ENCODE measurements around the gene FUS. TPM values are rescaled to one million over a fixed set of nuclear protein-coding genes. Genes with fewer than 3 reads are reported as not detected.
A peak's percentile ranks its signal among the peaks of the same experiment; 100 is the strongest.
"Not testable (repeated sequence)": the region's sequence is repeated elsewhere in the genome, so short reads cannot be mapped to it uniquely, and the experiment has no call there.

The FUS gene
- total RNA-seq, 1 donor from 2014 or later, result 739 TPM

- TF ChIP-seq, protein P1, sequence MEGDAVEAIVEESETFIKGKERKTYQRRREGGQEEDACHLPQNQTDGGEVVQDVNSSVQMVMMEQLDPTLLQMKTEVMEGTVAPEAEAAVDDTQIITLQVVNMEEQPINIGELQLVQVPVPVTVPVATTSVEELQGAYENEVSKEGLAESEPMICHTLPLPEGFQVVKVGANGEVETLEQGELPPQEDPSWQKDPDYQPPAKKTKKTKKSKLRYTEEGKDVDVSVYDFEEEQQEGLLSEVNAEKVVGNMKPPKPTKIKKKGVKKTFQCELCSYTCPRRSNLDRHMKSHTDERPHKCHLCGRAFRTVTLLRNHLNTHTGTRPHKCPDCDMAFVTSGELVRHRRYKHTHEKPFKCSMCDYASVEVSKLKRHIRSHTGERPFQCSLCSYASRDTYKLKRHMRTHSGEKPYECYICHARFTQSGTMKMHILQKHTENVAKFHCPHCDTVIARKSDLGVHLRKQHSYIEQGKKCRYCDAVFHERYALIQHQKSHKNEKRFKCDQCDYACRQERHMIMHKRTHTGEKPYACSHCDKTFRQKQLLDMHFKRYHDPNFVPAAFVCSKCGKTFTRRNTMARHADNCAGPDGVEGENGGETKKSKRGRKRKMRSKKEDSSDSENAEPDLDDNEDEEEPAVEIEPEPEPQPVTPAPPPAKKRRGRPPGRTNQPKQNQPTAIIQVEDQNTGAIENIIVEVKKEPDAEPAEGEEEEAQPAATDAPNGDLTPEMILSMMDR (IDR thresholded peaks at IDR 0.05; ENCODE audit: unreplicated experiment), result no peak
- Mint-ChIP-seq H3K9me3 (ENCODE audit: low read depth) (no peaks in the 10 kb centered on the region), H3K4me3 (ENCODE audit: low read depth) (peak overlapping the region; percentile 69), H3K27me3 (peaks cover 18% of the 10 kb centered on the region), H3K27ac (peak overlapping the region; percentile 91), H3K36me3 (ENCODE audit: insufficient read depth) (no peaks in the 10 kb centered on the region), H3K4me1 (ENCODE audit: low read depth) (peaks cover 17% of the 10 kb centered on the region)
- no peak for DNase-seq (ENCODE audit: low spot score, unreplicated experiment)
These were observed 38.3 kb upstream of the FUS start for GRCh38 chr16:31141489-31142108.

GRCh38 chr16:31142109-31143010 is 37.6 kb upstream of the FUS start:
- Mint-ChIP-seq H3K27ac (peak overlapping the region; percentile 91), H3K36me3 (ENCODE audit: insufficient read depth) (no peaks in the 10 kb centered on the region), H3K4me3 (ENCODE audit: low read depth) (peak overlapping the region; percentile 69), H3K9me3 (ENCODE audit: low read depth) (no peaks in the 10 kb centered on the region), H3K27me3 (peaks cover 26% of the 10 kb centered on the region), H3K4me1 (ENCODE audit: low read depth) (peaks cover 17% of the 10 kb centered on the region)
- DNase-seq (ENCODE audit: low spot score, unreplicated experiment), result peak; percentile 98
- TF ChIP-seq, protein P1 (IDR thresholded peaks at IDR 0.05; ENCODE audit: unreplicated experiment), result peak; percentile 97

- no peak overlapping the region for H3K4me3 Mint-ChIP-seq (ENCODE audit: low read depth)
- TF ChIP-seq, protein P1 (IDR thresholded peaks at IDR 0.05; ENCODE audit: unreplicated experiment), result no peak
- H3K27me3 Mint-ChIP-seq, result peaks cover 33% of the 10 kb centered on the region
- no peak overlapping the region for H3K27ac Mint-ChIP-seq
- H3K9me3 Mint-ChIP-seq (ENCODE audit: low read depth), result no peaks in the 10 kb centered on the region
- no peaks in the 10 kb centered on the region for H3K36me3 Mint-ChIP-seq (ENCODE audit: insufficient read depth)
- DNase-seq (ENCODE audit: low spot score, unreplicated experiment), result no peak
- H3K4me1 Mint-ChIP-seq (ENCODE audit: low read depth), result peaks cover 17% of the 10 kb centered on the region
These were observed 36.8 kb upstream of the FUS start for GRCh38 chr16:31143011-31143693.

DNA sequence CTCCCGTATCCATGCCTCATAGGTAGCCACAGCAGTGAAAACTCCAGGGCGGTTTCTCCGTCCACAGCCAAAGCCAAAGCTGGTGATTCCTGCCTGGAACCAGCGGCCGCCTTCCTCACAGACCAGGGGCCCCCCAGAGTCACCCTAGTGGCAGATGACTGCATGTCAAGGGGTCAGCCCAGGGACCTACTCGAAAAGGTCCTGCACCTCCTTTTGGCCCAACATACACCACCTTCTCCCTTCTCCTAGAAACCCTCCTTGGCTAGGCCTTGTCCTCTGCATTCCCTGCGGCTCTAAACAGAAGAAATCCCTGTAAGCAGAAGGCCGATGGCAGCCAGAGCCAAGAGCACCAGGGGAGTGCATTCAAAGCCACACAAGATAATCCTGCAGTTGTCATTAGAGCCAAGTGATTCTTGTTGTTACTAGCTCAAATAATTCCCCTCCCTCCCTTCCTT is 36.2 kb upstream of the FUS start:
- Mint-ChIP-seq H3K27me3 (peaks cover 36% of the 10 kb centered on the region), H3K9me3 (ENCODE audit: low read depth) (no peaks in the 10 kb centered on the region), H3K36me3 (ENCODE audit: insufficient read depth) (no peaks in the 10 kb centered on the region), H3K27ac (no peak overlapping the region), H3K4me1 (ENCODE audit: low read depth) (peaks cover 11% of the 10 kb centered on the region), H3K4me3 (ENCODE audit: low read depth) (no peak overlapping the region)
- TF ChIP-seq, protein P1 (IDR thresholded peaks at IDR 0.05; ENCODE audit: unreplicated experiment), result no peak
- no peak for DNase-seq (ENCODE audit: low spot score, unreplicated experiment)

DNA sequence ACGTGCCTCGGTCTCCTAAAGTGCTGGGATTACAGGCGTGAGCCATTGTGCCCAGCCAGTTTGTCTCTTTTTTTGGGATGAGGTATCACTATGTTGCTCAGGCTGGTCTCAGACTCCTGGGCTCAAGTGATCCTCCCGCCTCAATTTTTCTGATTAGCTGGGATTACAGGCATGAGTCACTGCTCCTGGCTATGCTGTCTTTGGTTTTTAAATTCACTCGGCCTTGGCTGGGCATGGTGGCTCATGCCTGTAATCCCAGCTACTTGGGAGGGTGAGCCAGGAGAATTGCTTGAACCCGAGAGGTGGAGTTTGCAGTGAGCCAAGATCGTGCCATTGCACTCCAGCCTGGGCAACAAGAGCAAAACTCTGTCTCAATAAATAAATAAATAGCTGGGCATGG is 35.5 kb upstream of the FUS start:
- peaks cover 40% of the 10 kb centered on the region for H3K27me3 Mint-ChIP-seq

More for the DNA sequence above, 35.5 kb upstream of the FUS start:
- H3K4me3 Mint-ChIP-seq (ENCODE audit: low read depth); H3K9me3 Mint-ChIP-seq (ENCODE audit: low read depth); H3K27ac Mint-ChIP-seq; H3K4me1 Mint-ChIP-seq (ENCODE audit: low read depth); H3K36me3 Mint-ChIP-seq (ENCODE audit: insufficient read depth); DNase-seq (ENCODE audit: low spot score, unreplicated experiment): not testable (repeated sequence)
